GM23338 (cell line): ENCODE measurements around the gene RAP1GAP2. TPM values are rescaled to one million over a fixed set of nuclear protein-coding genes. Genes with fewer than 3 reads are reported as not detected.

Experiments used
- ATAC-seq: fragments of 200-7000 bp; cut with Tn5 transposase; 3 replicates; pipeline ENCODE4 v1.9.1; 2020
- DNase-seq: peaks from one replicate; pipeline ENCODE4 v3.0.0-alpha.2; 2015; ENCODE audit warnings: low spot score
- H2AFZ ChIP-seq: fragments of 200-600 bp; sonication (generic); 2 replicates; pipeline ENCODE4 v1.8.0; 2016; ENCODE audit warnings: antibody characterized with exemption, mild to moderate bottlenecking, moderate library complexity
- H3F3A ChIP-seq: fragments of 200-600 bp; sonication (generic); replicated peaks from 2 replicates; pipeline ENCODE4 v1.8.0; 2017; ENCODE audit warnings: antibody characterized with exemption, mixed run types, low read depth
- H3K27ac ChIP-seq: fragments of 200-600 bp; sonication (generic); 2 replicates; pipeline ENCODE4 v1.6.1; 2016; ENCODE audit warnings: low read depth
- H3K27me3 ChIP-seq: fragments of 200-600 bp; sonication (generic); 2 replicates; pipeline ENCODE4 v1.8.0; 2016; ENCODE audit warnings: mild to moderate bottlenecking, mixed run types, moderate library complexity; ENCODE audit not compliant: insufficient read depth
- H3K36me3 ChIP-seq: fragments of 200-600 bp; sonication (generic); 2 replicates; pipeline ENCODE4 v1.8.0; 2016; ENCODE audit warnings: mild to moderate bottlenecking; ENCODE audit not compliant: insufficient read depth
- H3K4me1 ChIP-seq: fragments of 200-600 bp; sonication (generic); 2 replicates; pipeline ENCODE4 v1.8.0; 2016; ENCODE audit warnings: mild to moderate bottlenecking, moderate library complexity; ENCODE audit not compliant: insufficient read depth
- H3K4me2 ChIP-seq: fragments of 200-600 bp; sonication (generic); 2 replicates; pipeline ENCODE4 v1.7.1; 2017; ENCODE audit warnings: mixed run types
- H3K4me3 ChIP-seq: fragments of 200-600 bp; sonication (generic); 2 replicates; pipeline ENCODE4 v1.6.1; 2016; ENCODE audit warnings: mixed run types
- H3K79me2 ChIP-seq: fragments of 200-600 bp; sonication (generic); replicated peaks from 2 replicates; pipeline ENCODE4 v1.8.0; 2017; ENCODE audit warnings: mild to moderate bottlenecking; ENCODE audit not compliant: insufficient read depth
- H3K9me2 ChIP-seq: fragments of 200-600 bp; sonication (generic); 2 replicates; pipeline ENCODE4 v1.8.0; 2017; ENCODE audit not compliant: insufficient read depth
- H4K20me1 ChIP-seq: fragments of 200-600 bp; sonication (generic); replicated peaks from 2 replicates; pipeline ENCODE4 v1.8.0; 2017; ENCODE audit warnings: mild to moderate bottlenecking; ENCODE audit not compliant: insufficient read depth
- H3K27ac Mint-ChIP-seq: 2 replicates; pipeline ENCODE4 v1.8.0; 2020; ENCODE audit warnings: inconsistent platforms, mild to moderate bottlenecking, moderate library complexity, mixed read lengths
- H3K27me3 Mint-ChIP-seq: 3 replicates; pipeline ENCODE4 v1.8.0; 2022; ENCODE audit warnings: low read depth, mild to moderate bottlenecking, moderate library complexity, mixed read lengths, inconsistent platforms; ENCODE audit not compliant: insufficient read depth, poor library complexity
- H3K36me3 Mint-ChIP-seq: 3 replicates; pipeline ENCODE4 v1.8.0; 2021; ENCODE audit warnings: low read depth, mild to moderate bottlenecking, inconsistent platforms, moderate library complexity, mixed read lengths
- H3K4me1 Mint-ChIP-seq: 3 replicates; pipeline ENCODE4 v1.8.0; 2020; ENCODE audit warnings: mild to moderate bottlenecking, inconsistent platforms, mixed read lengths
- H3K4me3 Mint-ChIP-seq: 3 replicates; pipeline ENCODE4 v1.8.0; 2021; ENCODE audit warnings: moderate library complexity, mild to moderate bottlenecking, inconsistent platforms, mixed read lengths
- H3K9me3 Mint-ChIP-seq: 3 replicates; pipeline ENCODE4 v1.8.0; 2020; ENCODE audit warnings: moderate library complexity, mild to moderate bottlenecking, inconsistent platforms, mixed read lengths
- CREB1 ChIP-seq: fragments of 250-450 bp; sonication (Bioruptor Pico); IDR thresholded peaks from 2 replicates; pipeline ENCODE4 v1.5.0; 2020; ENCODE audit warnings: low read depth, mild to moderate bottlenecking, moderate library complexity
- EZH2 ChIP-seq: fragments of 200-600 bp; sonication (generic); IDR thresholded peaks from one replicate; pipeline ENCODE4 v1.8.0; 2017; ENCODE audit warnings: antibody characterized with exemption, mild to moderate bottlenecking, low read depth; ENCODE audit not compliant: unreplicated experiment
- EZH2phosphoT487 ChIP-seq: fragments of 200-600 bp; sonication (generic); IDR thresholded peaks from one replicate; pipeline ENCODE4 v1.8.1; 2018; ENCODE audit warnings: antibody characterized with exemption; ENCODE audit not compliant: unreplicated experiment
- JUNB ChIP-seq: IDR thresholded peaks from one replicate; pipeline ENCODE4 v1.6.1; 2016; ENCODE audit warnings: antibody characterized with exemption; ENCODE audit not compliant: unreplicated experiment
- NANOG ChIP-seq: IDR thresholded peaks from 2 replicates; pipeline ENCODE4 v1.6.1; 2016; ENCODE audit warnings: antibody characterized with exemption, borderline replicate concordance
- POLR2AphosphoS5 ChIP-seq: IDR thresholded peaks from 2 replicates; pipeline ENCODE4 v1.6.1; 2016; ENCODE audit warnings: antibody characterized with exemption, low read depth
- STAT1 ChIP-seq: IDR thresholded peaks from one replicate; pipeline ENCODE4 v1.6.1; 2016; ENCODE audit warnings: antibody characterized with exemption; ENCODE audit not compliant: unreplicated experiment
- ZNF114 ChIP-seq: fragments of 250-450 bp; sonication (Bioruptor Pico); IDR thresholded peaks from 2 replicates; pipeline ENCODE4 v1.5.0; 2020; ENCODE audit warnings: mild to moderate bottlenecking, moderate library complexity
- ZNF331 ChIP-seq: fragments of 250-450 bp; sonication (Bioruptor Pico); IDR thresholded peaks from 2 replicates; pipeline ENCODE4 v1.5.0; 2020; ENCODE audit warnings: low read depth, mild to moderate bottlenecking, moderate library complexity
- polyA plus RNA-seq: library from polyadenylated mRNA; unstranded; fragments of >200 nt; fragmentation: Nextera tagmentation; extraction: Ambion mirVana; gene quantifications from 2 replicates; pipeline ENCODE4 v1.2.1, GENCODE V29; 2016
- total RNA-seq: library from RNA; depleted of rRNA; stranded (reverse); fragments of >200 nt; shearing (Covaris generic); gene quantifications from 2 replicates; pipeline ENCODE4 v1.2.3, GENCODE V29; 2014
- TF ChIP-seq, protein P1 (sequence below), 2 experiments: fragments of 200-600 bp in 1 of 2; sonication (generic) in 1 of 2; conservative IDR thresholded peaks; 2 replicates each; pipeline versions ENCODE4 v1.5.1 to v1.6.1; 2016 to 2017; ENCODE audit warnings: antibody characterized with exemption in 2 of 2, low read depth in 2 of 2, mild to moderate bottlenecking in 2 of 2, moderate library complexity in 1 of 2
- TF ChIP-seq, protein P2 (sequence below): fragments of 250-450 bp; sonication (Bioruptor Pico); IDR thresholded peaks from 2 replicates; pipeline ENCODE4 v1.5.0; 2020; ENCODE audit warnings: mild to moderate bottlenecking, moderate library complexity
- TF ChIP-seq, protein P3 (sequence below): IDR thresholded peaks from 2 replicates; pipeline ENCODE4 v1.6.1; 2016; ENCODE audit warnings: antibody characterized with exemption
- TF ChIP-seq, protein P4 (sequence below): IDR thresholded peaks from one replicate; pipeline ENCODE4 v1.6.1; 2018; ENCODE audit warnings: antibody characterized with exemption; ENCODE audit not compliant: unreplicated experiment

The RAP1GAP2 gene
- total and polyA plus RNA-seq, 2 experiments from 2014 or later = 17.8 to 46.1 TPM

DNA sequence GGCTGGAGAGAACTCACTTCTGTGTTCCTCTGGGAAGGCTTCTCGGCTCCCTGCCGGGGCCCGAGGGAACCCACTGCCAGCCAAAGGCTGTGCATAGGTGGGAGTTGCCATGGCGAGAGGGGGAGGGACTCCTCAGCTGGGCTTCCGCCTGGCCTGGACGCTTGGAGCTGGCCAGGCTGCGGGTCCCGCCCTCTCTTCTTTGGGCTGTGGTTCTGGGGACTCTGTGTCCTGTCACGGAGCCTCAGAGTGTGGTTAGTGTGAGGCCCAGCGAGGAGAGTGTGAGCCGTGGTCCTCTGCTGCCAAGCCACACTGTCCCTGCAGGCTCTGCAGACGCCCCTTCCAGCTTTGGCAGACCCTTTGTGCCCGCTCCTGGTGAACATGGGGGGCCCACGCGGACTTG, 144.1 kb downstream of the RAP1GAP2 start:
- H3K27me3 Mint-ChIP-seq = peaks cover 18% of the 10 kb centered on the region
- no peak overlapping the region for H3K27ac Mint-ChIP-seq
- Histone ChIP-seq H3K79me2 (peaks cover 74% of the 10 kb centered on the region), H3K4me2 (no peak overlapping the region), H3K36me3 (no peaks in the 10 kb centered on the region), H2AFZ (no peak overlapping the region), H3K27me3 (no peaks in the 10 kb centered on the region), H3K4me3 (no peak overlapping the region), H3K27ac (no peak overlapping the region), H3K9me2 (no peaks in the 10 kb centered on the region), H3K4me1 (no peaks in the 10 kb centered on the region; the same call in 1 of the 2 replicates), H3F3A (no peaks in the 10 kb centered on the region), H4K20me1 (peaks cover 22% of the 10 kb centered on the region; the same call in 1 of the 2 replicates)
- peak; percentile 58 for DNase-seq
- H3K4me3 Mint-ChIP-seq = no peak overlapping the region
- H3K36me3 Mint-ChIP-seq = no peaks in the 10 kb centered on the region
- peaks cover 14% of the 10 kb centered on the region for H3K4me1 Mint-ChIP-seq
- ATAC-seq = peak; percentile 89
- no peak for TF ChIP-seq EZH2
- no peak for TF ChIP-seq NANOG
- TF ChIP-seq, protein P1, sequence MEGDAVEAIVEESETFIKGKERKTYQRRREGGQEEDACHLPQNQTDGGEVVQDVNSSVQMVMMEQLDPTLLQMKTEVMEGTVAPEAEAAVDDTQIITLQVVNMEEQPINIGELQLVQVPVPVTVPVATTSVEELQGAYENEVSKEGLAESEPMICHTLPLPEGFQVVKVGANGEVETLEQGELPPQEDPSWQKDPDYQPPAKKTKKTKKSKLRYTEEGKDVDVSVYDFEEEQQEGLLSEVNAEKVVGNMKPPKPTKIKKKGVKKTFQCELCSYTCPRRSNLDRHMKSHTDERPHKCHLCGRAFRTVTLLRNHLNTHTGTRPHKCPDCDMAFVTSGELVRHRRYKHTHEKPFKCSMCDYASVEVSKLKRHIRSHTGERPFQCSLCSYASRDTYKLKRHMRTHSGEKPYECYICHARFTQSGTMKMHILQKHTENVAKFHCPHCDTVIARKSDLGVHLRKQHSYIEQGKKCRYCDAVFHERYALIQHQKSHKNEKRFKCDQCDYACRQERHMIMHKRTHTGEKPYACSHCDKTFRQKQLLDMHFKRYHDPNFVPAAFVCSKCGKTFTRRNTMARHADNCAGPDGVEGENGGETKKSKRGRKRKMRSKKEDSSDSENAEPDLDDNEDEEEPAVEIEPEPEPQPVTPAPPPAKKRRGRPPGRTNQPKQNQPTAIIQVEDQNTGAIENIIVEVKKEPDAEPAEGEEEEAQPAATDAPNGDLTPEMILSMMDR (conservative IDR thresholded peaks at IDR 0.05; ENCODE audit: low read depth in 2 of 2) = no peak
- TF ChIP-seq, protein P2, sequence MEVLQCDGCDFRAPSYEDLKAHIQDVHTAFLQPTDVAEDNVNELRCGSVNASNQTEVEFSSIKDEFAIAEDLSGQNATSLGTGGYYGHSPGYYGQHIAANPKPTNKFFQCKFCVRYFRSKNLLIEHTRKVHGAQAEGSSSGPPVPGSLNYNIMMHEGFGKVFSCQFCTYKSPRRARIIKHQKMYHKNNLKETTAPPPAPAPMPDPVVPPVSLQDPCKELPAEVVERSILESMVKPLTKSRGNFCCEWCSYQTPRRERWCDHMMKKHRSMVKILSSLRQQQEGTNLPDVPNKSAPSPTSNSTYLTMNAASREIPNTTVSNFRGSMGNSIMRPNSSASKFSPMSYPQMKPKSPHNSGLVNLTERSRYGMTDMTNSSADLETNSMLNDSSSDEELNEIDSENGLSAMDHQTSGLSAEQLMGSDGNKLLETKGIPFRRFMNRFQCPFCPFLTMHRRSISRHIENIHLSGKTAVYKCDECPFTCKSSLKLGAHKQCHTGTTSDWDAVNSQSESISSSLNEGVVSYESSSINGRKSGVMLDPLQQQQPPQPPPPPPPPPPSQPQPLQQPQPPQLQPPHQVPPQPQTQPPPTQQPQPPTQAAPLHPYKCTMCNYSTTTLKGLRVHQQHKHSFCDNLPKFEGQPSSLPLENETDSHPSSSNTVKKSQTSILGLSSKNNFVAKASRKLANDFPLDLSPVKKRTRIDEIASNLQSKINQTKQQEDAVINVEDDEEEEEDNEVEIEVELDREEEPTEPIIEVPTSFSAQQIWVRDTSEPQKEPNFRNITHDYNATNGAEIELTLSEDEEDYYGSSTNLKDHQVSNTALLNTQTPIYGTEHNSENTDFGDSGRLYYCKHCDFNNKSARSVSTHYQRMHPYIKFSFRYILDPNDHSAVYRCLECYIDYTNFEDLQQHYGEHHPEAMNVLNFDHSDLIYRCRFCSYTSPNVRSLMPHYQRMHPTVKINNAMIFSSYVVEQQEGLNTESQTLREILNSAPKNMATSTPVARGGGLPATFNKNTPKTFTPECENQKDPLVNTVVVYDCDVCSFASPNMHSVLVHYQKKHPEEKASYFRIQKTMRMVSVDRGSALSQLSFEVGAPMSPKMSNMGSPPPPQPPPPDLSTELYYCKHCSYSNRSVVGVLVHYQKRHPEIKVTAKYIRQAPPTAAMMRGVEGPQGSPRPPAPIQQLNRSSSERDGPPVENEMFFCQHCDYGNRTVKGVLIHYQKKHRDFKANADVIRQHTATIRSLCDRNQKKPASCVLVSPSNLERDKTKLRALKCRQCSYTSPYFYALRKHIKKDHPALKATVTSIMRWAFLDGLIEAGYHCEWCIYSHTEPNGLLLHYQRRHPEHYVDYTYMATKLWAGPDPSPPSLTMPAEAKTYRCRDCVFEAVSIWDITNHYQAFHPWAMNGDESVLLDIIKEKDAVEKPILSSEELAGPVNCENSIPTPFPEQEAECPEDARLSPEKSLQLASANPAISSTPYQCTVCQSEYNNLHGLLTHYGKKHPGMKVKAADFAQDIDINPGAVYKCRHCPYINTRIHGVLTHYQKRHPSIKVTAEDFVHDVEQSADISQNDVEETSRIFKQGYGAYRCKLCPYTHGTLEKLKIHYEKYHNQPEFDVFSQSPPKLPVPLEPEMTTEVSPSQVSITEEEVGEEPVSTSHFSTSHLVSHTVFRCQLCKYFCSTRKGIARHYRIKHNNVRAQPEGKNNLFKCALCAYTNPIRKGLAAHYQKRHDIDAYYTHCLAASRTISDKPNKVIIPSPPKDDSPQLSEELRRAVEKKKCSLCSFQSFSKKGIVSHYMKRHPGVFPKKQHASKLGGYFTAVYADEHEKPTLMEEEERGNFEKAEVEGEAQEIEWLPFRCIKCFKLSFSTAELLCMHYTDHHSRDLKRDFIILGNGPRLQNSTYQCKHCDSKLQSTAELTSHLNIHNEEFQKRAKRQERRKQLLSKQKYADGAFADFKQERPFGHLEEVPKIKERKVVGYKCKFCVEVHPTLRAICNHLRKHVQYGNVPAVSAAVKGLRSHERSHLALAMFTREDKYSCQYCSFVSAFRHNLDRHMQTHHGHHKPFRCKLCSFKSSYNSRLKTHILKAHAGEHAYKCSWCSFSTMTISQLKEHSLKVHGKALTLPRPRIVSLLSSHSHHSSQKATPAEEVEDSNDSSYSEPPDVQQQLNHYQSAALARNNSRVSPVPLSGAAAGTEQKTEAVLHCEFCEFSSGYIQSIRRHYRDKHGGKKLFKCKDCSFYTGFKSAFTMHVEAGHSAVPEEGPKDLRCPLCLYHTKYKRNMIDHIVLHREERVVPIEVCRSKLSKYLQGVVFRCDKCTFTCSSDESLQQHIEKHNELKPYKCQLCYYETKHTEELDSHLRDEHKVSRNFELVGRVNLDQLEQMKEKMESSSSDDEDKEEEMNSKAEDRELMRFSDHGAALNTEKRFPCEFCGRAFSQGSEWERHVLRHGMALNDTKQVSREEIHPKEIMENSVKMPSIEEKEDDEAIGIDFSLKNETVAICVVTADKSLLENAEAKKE = no peak
- TF ChIP-seq EZH2phosphoT487 = no peak
- no peak for TF ChIP-seq ZNF114
- TF ChIP-seq JUNB = no peak
- TF ChIP-seq CREB1 = no peak
- TF ChIP-seq, protein P3, sequence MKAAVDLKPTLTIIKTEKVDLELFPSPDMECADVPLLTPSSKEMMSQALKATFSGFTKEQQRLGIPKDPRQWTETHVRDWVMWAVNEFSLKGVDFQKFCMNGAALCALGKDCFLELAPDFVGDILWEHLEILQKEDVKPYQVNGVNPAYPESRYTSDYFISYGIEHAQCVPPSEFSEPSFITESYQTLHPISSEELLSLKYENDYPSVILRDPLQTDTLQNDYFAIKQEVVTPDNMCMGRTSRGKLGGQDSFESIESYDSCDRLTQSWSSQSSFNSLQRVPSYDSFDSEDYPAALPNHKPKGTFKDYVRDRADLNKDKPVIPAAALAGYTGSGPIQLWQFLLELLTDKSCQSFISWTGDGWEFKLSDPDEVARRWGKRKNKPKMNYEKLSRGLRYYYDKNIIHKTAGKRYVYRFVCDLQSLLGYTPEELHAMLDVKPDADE = no peak
- TF ChIP-seq, protein P4, sequence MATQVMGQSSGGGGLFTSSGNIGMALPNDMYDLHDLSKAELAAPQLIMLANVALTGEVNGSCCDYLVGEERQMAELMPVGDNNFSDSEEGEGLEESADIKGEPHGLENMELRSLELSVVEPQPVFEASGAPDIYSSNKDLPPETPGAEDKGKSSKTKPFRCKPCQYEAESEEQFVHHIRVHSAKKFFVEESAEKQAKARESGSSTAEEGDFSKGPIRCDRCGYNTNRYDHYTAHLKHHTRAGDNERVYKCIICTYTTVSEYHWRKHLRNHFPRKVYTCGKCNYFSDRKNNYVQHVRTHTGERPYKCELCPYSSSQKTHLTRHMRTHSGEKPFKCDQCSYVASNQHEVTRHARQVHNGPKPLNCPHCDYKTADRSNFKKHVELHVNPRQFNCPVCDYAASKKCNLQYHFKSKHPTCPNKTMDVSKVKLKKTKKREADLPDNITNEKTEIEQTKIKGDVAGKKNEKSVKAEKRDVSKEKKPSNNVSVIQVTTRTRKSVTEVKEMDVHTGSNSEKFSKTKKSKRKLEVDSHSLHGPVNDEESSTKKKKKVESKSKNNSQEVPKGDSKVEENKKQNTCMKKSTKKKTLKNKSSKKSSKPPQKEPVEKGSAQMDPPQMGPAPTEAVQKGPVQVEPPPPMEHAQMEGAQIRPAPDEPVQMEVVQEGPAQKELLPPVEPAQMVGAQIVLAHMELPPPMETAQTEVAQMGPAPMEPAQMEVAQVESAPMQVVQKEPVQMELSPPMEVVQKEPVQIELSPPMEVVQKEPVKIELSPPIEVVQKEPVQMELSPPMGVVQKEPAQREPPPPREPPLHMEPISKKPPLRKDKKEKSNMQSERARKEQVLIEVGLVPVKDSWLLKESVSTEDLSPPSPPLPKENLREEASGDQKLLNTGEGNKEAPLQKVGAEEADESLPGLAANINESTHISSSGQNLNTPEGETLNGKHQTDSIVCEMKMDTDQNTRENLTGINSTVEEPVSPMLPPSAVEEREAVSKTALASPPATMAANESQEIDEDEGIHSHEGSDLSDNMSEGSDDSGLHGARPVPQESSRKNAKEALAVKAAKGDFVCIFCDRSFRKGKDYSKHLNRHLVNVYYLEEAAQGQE = no peak
- no peak for TF ChIP-seq ZNF331 (CRISPR knock-in tag)
- TF ChIP-seq STAT1 = no peak
- TF ChIP-seq POLR2AphosphoS5 = no peak
- H3K9me3 Mint-ChIP-seq = no peaks in the 10 kb centered on the region
